Subcutaneous abdominal adipose tissue (tissue), 5 donors: ENCODE measurements around the gene RADIL.

Source experiments
- H3K27ac ChIP-seq: one replicate; pipeline ENCODE4 v1.7.0; 2013; ENCODE audit warnings: low read depth, mild to moderate bottlenecking, inconsistent platforms, low read length, moderate library complexity
- H3K27me3 ChIP-seq, 5 donors: one replicate each; pipeline ENCODE4 v1.7.0; 2013; ENCODE audit warnings: low read length in 5 of 5, inconsistent platforms in 1 of 5; ENCODE audit not compliant: control insufficient read depth in 5 of 5, insufficient read depth in 4 of 5
- H3K36me3 ChIP-seq, 5 donors: one replicate each; pipeline ENCODE4 v1.7.0; 2013; ENCODE audit warnings: low read length in 5 of 5; ENCODE audit not compliant: control insufficient read depth in 5 of 5, insufficient read depth in 5 of 5
- H3K4me1 ChIP-seq, 5 donors: one replicate each; pipeline ENCODE4 v1.7.0; 2013; ENCODE audit warnings: low read length in 5 of 5, mild to moderate bottlenecking in 3 of 5, moderate library complexity in 1 of 5; ENCODE audit not compliant: control insufficient read depth in 5 of 5, insufficient read depth in 5 of 5
- H3K4me3 ChIP-seq, 5 donors: one replicate each; pipeline ENCODE4 v1.7.0; 2013; ENCODE audit warnings: low read length in 5 of 5, low read depth in 1 of 5
- H3K9ac ChIP-seq, 5 donors: one replicate each; pipeline ENCODE4 v1.7.0; 2013; ENCODE audit warnings: low read length in 5 of 5, mild to moderate bottlenecking in 4 of 5, moderate library complexity in 3 of 5
- H3K9me3 ChIP-seq, 5 donors: one replicate each; pipeline ENCODE4 v1.7.0; 2013; ENCODE audit warnings: low read length in 5 of 5; ENCODE audit not compliant: control insufficient read depth in 5 of 5
- donor health status: healthy.
- donor health status: healthy.
- donor health status: healthy.
- donor health status: healthy.
- donor health status: healthy.

The RADIL gene

DNA sequence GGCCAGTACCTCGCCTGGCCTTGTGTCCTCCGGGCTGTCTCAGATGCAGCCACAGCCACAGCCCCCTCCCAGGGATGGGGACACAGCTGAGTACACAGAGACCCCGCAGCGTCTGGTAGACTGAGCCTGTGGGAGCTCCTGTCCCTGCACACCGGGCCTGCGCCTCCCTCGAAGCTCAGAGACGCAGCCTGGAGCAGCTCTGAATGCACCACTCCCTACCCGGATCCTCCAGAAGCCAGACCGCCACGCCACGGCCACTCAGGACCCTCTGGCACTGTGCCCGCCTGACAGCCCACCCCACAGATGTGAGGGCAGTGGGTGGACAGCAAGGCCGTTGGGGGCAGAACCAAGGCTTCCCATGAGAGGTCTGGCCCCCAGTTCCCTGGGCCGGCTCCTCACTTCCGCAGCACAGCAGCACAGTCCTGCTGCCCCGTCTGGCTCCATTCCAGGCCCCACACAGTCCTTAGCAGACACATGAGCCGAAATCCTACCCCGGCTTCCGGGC is 62.5 kb downstream of the RADIL start:
- H3K9me3 ChIP-seq, result no peaks in the 10 kb centered on the region
- H3K9ac ChIP-seq, result peak overlapping the region in 1 of 5 donors; percentile 23
- no peaks in the 10 kb centered on the region for H3K36me3 ChIP-seq
- peaks cover 0 to 13% (median 8%) of the 10 kb centered on the region in 5 donors for H3K27me3 ChIP-seq
- H3K4me3 ChIP-seq, result no peak overlapping the region
- no peak overlapping the region for H3K27ac ChIP-seq
- H3K4me1 ChIP-seq, result peaks cover 0 to 23% (median 12%) of the 10 kb centered on the region in 5 donors

DNA sequence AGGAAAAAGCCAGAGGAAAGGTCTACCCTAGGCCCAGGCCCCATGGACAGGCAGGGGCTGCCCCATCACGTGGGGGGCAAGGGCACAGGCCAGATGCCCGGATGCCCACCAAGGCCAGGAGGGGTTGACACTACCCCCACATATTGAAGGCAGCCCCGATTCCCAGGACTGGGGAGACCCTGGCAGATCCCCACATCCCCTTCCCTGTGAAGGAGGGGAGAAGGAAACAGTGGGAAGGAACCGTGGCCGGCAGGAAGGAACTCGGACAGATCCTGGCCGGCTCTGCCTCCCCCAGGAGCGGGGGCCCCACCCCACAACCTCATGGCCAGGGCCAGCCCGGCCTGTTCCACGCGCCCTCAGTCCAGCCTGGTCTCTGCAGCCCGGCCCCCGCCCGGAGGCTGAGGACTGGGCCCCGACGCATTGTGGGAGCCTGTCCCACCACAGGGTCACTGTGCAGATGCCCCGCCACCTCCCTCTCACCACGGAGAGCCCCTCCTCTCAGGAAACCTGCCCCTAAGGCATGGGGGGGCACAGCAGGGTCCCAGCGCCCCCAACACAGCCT is 63.0 kb downstream of the RADIL start:
- no peak overlapping the region for H3K27ac ChIP-seq
- H3K4me1 ChIP-seq, result peaks cover 0 to 23% (median 12%) of the 10 kb centered on the region in 5 donors

DNA sequence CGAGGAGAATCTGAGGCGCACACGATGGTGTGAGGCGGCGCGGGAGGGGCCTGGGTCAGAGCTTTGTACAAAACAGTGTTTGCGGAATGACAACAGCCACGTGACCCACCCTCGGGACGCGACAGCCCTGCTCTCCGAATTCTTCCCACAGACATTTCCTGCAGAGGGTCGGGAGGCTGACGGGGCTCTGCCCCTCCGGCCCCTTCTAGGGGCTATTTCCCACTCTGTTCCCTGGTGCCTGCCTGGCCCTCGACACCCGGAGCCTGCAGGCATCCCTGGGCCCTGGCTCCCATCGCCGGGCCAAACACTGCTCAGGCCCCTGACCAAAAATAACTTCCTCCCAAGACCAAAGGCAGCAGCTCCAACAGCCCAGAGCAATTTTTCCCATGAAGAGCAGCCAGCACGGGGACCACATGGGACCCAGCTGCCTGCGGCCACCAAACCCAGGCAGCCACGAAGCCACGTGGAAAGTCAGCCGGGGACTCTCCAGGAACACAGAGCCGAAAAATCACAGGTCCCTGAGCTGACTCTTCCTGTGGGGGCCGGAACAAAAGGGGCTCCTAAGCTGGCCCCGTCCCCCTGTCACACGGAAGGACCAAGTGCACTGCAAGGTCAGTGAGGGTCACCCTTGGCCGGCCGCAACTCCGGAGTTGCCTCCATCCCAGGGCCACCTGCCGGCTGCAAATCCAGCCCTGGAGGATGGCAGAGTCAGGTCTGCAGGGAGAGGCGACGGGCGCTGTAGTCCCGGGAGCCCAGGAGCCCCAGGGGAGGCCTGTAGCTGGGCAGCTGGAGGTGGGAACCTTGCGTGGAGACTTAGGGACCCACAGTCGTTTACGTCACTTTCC is 63.7 kb downstream of the RADIL start:
- Histone ChIP-seq H3K36me3 (peaks cover 0 to 4% (median 0%) of the 10 kb centered on the region in 5 donors), H3K4me3 (peak overlapping the region in 1 of 5 donors; percentile 24), H3K9me3 (no peaks in the 10 kb centered on the region), H3K27ac (no peak overlapping the region), H3K9ac (peak overlapping the region in 1 of 5 donors; percentile 35), H3K4me1 (peaks cover 0 to 23% (median 12%) of the 10 kb centered on the region in 5 donors), H3K27me3 (peaks cover 0 to 13% (median 8%) of the 10 kb centered on the region in 5 donors)

More for the DNA sequence above, 63.0 kb downstream of the RADIL start:
- peaks cover 0 to 2% (median 0%) of the 10 kb centered on the region in 5 donors for H3K36me3 ChIP-seq
- peak overlapping the region in 2 of 5 donors; percentile 23 to 35 for H3K9ac ChIP-seq
- no peak overlapping the region for H3K4me3 ChIP-seq
- H3K27me3 ChIP-seq, result peaks cover 0 to 13% (median 8%) of the 10 kb centered on the region in 5 donors
- H3K9me3 ChIP-seq, result no peaks in the 10 kb centered on the region

DNA sequence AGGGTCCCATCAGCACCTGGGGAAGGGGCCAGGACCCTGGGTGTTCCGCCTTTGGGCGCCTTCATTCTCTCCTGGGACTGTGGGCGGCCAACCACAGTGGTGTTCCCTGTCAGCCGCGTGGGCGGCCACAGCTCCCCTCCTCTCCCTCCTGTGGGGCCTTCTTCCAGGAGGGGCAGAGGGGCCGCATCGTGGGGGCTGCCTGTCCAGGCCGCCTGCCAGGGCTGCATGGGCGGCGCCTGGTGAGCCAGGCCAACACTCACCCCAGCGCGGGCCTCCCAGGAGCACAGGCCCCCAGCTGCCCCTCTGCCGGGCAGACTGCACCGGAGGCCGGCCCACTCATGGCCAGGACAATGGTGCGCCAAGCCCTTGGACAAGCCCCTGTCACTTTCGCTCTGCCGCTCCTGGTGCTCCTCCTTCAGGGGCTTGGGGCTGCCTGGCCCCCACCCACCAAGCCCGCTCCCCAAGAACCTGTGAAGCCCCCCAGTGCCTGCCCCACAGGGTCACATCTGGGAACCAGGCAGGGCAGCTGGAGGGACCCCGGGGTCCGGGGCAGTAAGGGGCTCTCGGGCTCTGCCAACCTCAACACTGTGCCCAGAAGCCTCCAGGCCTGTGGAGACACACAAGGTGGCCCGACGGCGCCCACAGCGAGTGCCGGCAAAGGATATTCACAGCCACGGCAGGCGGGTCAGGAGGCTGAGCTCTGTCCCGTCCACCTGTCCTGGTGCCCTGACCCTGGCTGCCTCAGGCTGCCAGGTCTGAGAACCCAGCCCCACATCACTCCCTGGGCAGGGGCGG is 65.3 kb downstream of the RADIL start:
- H3K27ac ChIP-seq, result no peak overlapping the region
- H3K4me3 ChIP-seq, result no peak overlapping the region
- peaks cover 0 to 13% (median 8%) of the 10 kb centered on the region in 5 donors for H3K27me3 ChIP-seq
- H3K9ac ChIP-seq, result no peak overlapping the region
- H3K9me3 ChIP-seq, result no peaks in the 10 kb centered on the region
- peaks cover 0 to 4% (median 0%) of the 10 kb centered on the region in 5 donors for H3K36me3 ChIP-seq
- H3K4me1 ChIP-seq, result peaks cover 0 to 20% (median 12%) of the 10 kb centered on the region in 5 donors

DNA sequence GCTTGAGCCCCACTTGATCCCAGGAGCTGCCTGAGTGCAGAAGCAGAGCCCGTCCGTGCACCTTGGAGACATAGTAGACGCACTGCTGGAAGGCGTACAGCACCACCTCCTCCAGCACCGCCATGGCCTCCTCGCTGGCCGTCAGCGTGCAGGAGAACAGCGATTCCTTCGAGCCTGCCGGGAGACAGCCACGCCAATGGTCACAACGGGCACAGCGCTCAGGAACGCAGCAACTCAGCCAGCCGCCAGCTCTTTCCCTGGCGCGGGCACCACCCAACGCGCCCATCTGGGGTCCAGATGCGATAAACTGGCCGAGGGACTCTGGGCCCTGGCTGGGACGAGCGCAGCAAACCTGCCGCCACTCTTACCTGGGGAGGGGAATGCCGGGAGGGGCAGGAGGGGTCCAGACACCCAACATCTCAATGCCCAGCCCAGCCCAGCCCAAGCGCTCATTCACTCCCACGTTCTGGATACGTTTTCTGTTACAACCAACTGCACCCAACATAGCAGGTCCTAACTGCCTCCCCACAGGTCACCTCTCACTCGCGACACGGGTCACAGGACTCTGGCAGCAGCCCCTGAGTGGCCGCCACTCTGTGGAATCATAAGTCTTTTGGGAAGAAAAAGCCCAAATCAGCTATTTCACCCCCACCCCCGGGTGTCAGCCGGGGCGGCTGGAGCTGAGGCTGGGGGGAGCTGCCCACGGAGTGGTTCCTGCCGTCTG is 66.2 kb downstream of the RADIL start:
- Histone ChIP-seq H3K27ac (no peak overlapping the region), H3K36me3 (peaks cover 0 to 4% (median 0%) of the 10 kb centered on the region in 5 donors)

DNA sequence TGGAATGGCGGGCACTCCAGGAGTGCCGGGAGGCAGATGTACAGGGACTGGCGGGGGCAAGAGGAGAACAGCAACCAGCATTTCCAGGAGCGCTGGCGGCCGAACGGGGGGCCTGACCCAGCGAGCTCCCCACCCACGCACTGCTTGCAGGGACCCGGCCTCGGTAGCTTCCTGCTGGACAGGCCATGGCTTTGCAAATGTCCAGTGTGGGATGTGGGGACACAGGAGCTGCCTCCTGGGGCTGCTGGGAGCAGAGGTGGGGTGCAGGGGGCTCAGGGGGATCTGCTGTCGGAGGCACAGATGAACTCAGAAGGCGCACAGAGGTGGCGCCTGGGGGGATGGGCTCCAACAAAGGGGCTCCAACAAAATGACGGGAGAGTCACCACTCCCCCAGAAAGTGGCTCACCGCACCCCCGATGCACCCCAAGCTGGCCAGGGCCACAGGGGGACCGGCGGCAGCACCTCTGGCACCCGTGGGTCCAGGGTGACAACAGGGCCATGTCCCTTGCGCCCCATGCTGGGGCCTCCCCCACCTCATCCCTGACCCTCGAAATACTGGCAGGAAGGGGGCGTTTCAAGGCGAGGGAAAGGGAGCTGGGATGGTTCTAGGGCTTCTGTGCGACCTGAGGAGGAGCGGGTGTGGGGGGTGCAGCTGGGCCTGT is 67.0 kb downstream of the RADIL start:
- Histone ChIP-seq H3K4me1 (peaks cover 0 to 18% (median 12%) of the 10 kb centered on the region in 5 donors), H3K4me3 (no peak overlapping the region), H3K9ac (no peak overlapping the region), H3K36me3 (peaks cover 0 to 4% (median 0%) of the 10 kb centered on the region in 5 donors), H3K27me3 (peaks cover 0 to 13% (median 8%) of the 10 kb centered on the region in 5 donors), H3K27ac (no peak overlapping the region), H3K9me3 (peaks cover 0 to 4% (median 0%) of the 10 kb centered on the region in 5 donors)

More for the DNA sequence above, 66.2 kb downstream of the RADIL start:
- no peak overlapping the region for H3K4me3 ChIP-seq
- H3K9me3 ChIP-seq, result peaks cover 0 to 4% (median 0%) of the 10 kb centered on the region in 5 donors
- peaks cover 0 to 18% (median 12%) of the 10 kb centered on the region in 5 donors for H3K4me1 ChIP-seq
- H3K27me3 ChIP-seq, result peaks cover 0 to 13% (median 8%) of the 10 kb centered on the region in 5 donors
- no peak overlapping the region for H3K9ac ChIP-seq

DNA sequence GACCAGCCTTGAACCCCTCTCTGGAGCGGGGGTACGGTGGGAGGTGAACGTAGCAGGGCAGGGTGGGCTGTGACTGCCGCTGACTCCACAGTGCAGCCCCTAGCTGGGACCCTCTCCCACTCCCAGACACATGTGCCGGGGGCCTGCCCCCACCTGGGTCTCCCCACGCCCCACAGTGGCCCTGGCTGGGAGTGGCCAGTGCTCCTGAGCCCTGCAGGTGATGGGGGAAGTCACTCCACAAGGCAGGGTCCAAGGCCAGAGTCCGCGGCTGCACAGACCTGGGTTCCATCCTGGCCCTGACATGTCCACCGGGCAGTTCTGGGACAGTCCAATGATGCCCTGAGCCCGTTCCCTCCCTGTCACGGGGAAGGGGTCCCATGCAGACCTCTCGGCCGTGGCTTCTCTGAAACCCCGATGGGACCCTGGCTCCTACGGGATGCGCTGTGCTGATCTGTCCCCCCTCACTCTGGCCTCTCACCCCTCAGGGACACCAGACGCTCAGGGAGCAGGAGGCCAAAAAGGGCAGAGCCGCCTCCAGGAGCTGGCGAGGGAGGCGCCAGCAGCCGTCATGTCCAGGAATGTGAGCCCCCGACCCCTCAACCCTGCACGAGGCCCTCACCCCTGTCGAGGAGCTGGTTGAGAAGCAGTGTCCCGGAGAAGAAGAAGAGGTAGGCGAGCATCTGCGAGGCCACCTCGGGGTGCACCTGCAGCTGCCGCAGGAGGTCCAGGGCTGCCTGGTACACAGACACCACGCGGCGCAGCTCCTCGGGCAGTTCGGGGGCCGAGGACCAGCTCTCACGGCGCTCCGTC is 67.7 kb downstream of the RADIL start:
- no peak overlapping the region for H3K4me3 ChIP-seq
- no peak overlapping the region for H3K27ac ChIP-seq
- peaks cover 0 to 4% (median 0%) of the 10 kb centered on the region in 5 donors for H3K36me3 ChIP-seq
- H3K4me1 ChIP-seq, result peaks cover 0 to 18% (median 10%) of the 10 kb centered on the region in 5 donors
- H3K9ac ChIP-seq, result no peak overlapping the region
- H3K27me3 ChIP-seq, result peaks cover 0 to 10% (median 8%) of the 10 kb centered on the region in 5 donors
- H3K9me3 ChIP-seq, result peaks cover 0 to 4% (median 0%) of the 10 kb centered on the region in 5 donors

DNA sequence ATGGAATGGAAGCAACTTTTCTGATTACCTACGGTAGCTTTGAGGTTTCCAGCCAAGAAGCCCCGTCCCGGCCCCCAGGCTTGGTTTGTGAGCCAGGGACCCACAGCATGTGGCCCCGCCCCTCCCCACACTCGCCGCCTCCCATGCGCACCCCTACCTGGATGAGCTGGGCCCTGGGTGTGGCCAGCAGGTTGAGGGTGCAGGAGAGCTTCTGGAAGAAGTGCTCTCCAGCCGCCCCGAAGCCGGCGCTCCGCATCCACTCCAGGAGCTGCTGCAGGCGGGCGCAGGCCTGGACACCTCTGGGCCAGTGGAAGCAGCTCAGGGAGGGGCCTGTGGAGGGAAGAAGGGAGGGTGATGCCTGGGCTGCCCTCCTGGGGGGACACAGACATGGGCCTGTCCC is 68.4 kb downstream of the RADIL start:
- no peak overlapping the region for H3K4me3 ChIP-seq
- peaks cover 0 to 8% (median 0%) of the 10 kb centered on the region in 5 donors for H3K36me3 ChIP-seq
- H3K27ac ChIP-seq, result no peak overlapping the region
- H3K9me3 ChIP-seq, result peaks cover 0 to 4% (median 0%) of the 10 kb centered on the region in 5 donors
- H3K9ac ChIP-seq, result no peak overlapping the region
- peaks cover 0 to 11% (median 5%) of the 10 kb centered on the region in 5 donors for H3K4me1 ChIP-seq
- H3K27me3 ChIP-seq, result peaks cover 0 to 7% (median 4%) of the 10 kb centered on the region in 5 donors
